Measurements from ENCODE around the gene MSI1.
A peak's percentile ranks its signal among the peaks of the same experiment; 100 is the strongest.

Gene MSI1

GRCh38 chr12:120331390-120331789 lies 37.6 kb downstream of the MSI1 start:
- Histone ChIP-seq H3K4me2 (ENCODE audit: low read length) (no peak overlapping the region), H3K9me3 (ENCODE audit: control insufficient read depth, low read length) (no peaks in the 10 kb centered on the region), H3K36me3 (ENCODE audit: control insufficient read depth, insufficient read depth, low read length) (no peaks in the 10 kb centered on the region), H3K4me1 (no peaks in the 10 kb centered on the region), H3K4me3 (ENCODE audit: low read depth, low read length) (no peak overlapping the region), H3K9ac (no peak overlapping the region), H3K79me2 (no peaks in the 10 kb centered on the region), H3K27ac (no peak overlapping the region), H3K27me3 (ENCODE audit: control insufficient read depth, insufficient read depth, low read length) (no peaks in the 10 kb centered on the region), H2AFZ (no peak overlapping the region)
- TF ChIP-seq, protein P1, sequence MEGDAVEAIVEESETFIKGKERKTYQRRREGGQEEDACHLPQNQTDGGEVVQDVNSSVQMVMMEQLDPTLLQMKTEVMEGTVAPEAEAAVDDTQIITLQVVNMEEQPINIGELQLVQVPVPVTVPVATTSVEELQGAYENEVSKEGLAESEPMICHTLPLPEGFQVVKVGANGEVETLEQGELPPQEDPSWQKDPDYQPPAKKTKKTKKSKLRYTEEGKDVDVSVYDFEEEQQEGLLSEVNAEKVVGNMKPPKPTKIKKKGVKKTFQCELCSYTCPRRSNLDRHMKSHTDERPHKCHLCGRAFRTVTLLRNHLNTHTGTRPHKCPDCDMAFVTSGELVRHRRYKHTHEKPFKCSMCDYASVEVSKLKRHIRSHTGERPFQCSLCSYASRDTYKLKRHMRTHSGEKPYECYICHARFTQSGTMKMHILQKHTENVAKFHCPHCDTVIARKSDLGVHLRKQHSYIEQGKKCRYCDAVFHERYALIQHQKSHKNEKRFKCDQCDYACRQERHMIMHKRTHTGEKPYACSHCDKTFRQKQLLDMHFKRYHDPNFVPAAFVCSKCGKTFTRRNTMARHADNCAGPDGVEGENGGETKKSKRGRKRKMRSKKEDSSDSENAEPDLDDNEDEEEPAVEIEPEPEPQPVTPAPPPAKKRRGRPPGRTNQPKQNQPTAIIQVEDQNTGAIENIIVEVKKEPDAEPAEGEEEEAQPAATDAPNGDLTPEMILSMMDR (IDR thresholded peaks at IDR 0.05) = no peak

GRCh38 chr12:120328228-120328627 lies 40.7 kb downstream of the MSI1 start:
- H3K79me2 ChIP-seq = no peaks in the 10 kb centered on the region
- H3K4me2 ChIP-seq (ENCODE audit: low read length) = no peak overlapping the region
- no peak overlapping the region for H3K27ac ChIP-seq
- no peak overlapping the region for H3K9ac ChIP-seq
- no peaks in the 10 kb centered on the region for H3K36me3 ChIP-seq (ENCODE audit: control insufficient read depth, insufficient read depth, low read length)
- no peak overlapping the region for H2AFZ ChIP-seq
- TF ChIP-seq, protein P1 (IDR thresholded peaks at IDR 0.05) = no peak
- no peak overlapping the region for H3K4me3 ChIP-seq (ENCODE audit: low read depth, low read length)
- no peaks in the 10 kb centered on the region for H3K4me1 ChIP-seq
- H3K9me3 ChIP-seq (ENCODE audit: control insufficient read depth, low read length) = no peaks in the 10 kb centered on the region
- H3K27me3 ChIP-seq (ENCODE audit: control insufficient read depth, insufficient read depth, low read length) = no peaks in the 10 kb centered on the region

- no peaks in the 10 kb centered on the region for H3K36me3 ChIP-seq (ENCODE audit: control insufficient read depth, insufficient read depth, low read length)
- H2AFZ ChIP-seq = peak within 1 kb of the TSS; percentile 42
- H3K9ac ChIP-seq = no peak within 1 kb of the TSS
- H3K27ac ChIP-seq = no peak within 1 kb of the TSS
- no peaks in the 10 kb centered on the region for H3K79me2 ChIP-seq
- H3K4me3 ChIP-seq (ENCODE audit: low read depth, low read length) = no peak within 1 kb of the TSS
- no peaks in the 10 kb centered on the region for H3K27me3 ChIP-seq (ENCODE audit: control insufficient read depth, insufficient read depth, low read length)
- no peaks in the 10 kb centered on the region for H3K4me1 ChIP-seq
- H3K4me2 ChIP-seq (ENCODE audit: low read length) = no peak within 1 kb of the TSS
- no peaks in the 10 kb centered on the region for H3K9me3 ChIP-seq (ENCODE audit: control insufficient read depth, low read length)
- TF ChIP-seq, protein P1 (IDR thresholded peaks at IDR 0.05) = no peak
Observed at GRCh38 chr12:120327593-120327992, 41.4 kb downstream of the MSI1 start, which contains the start of gene PLA2G1B. Gene PLA2G1B (minus strand): TSS chr12:120327779. CDS start chr12:120327753, 26 bp downstream.

GRCh38 chr12:120324841-120325417 lies 44.0 kb downstream of the MSI1 start:
- no peak overlapping the region for H3K9ac ChIP-seq
- H3K79me2 ChIP-seq = no peaks in the 10 kb centered on the region
- H3K27me3 ChIP-seq (ENCODE audit: control insufficient read depth, insufficient read depth, low read length) = no peaks in the 10 kb centered on the region
- peak overlapping the region; percentile 93 for H2AFZ ChIP-seq
- no peaks in the 10 kb centered on the region for H3K4me1 ChIP-seq
- no peak overlapping the region for H3K4me3 ChIP-seq (ENCODE audit: low read depth, low read length)
- H3K4me2 ChIP-seq (ENCODE audit: low read length) = peak overlapping the region; percentile 75
- H3K27ac ChIP-seq = no peak overlapping the region
- TF ChIP-seq, protein P1 (IDR thresholded peaks at IDR 0.05) = no peak
- no peaks in the 10 kb centered on the region for H3K36me3 ChIP-seq (ENCODE audit: control insufficient read depth, insufficient read depth, low read length)
- no peaks in the 10 kb centered on the region for H3K9me3 ChIP-seq (ENCODE audit: control insufficient read depth, low read length)

DNA sequence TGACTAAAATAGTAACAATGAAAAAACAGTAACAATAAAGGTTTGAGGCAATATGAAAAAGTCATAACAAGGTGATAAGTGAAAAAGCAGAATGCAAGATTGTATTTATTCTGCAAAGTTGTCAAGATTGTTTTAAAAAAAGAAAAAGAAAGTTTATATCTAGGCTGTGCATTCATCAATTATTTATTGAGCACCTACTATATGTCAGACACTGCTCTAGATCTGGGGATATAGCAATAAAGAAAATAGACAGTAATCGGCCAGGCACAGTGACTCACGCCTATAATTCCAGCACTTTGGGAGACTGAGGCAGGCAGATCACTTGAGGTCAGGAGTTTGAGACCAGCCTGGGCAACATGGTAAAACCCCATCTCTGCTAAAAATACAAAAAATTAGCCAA lies 45.2 kb downstream of the MSI1 start:
- Histone ChIP-seq H3K36me3 (ENCODE audit: control insufficient read depth, insufficient read depth, low read length) (no peaks in the 10 kb centered on the region), H2AFZ (no peak overlapping the region), H3K4me3 (ENCODE audit: low read depth, low read length) (no peak overlapping the region), H3K9me3 (ENCODE audit: control insufficient read depth, low read length) (no peaks in the 10 kb centered on the region), H3K27me3 (ENCODE audit: control insufficient read depth, insufficient read depth, low read length) (no peaks in the 10 kb centered on the region), H3K27ac (no peak overlapping the region), H3K4me2 (ENCODE audit: low read length) (no peak overlapping the region), H3K79me2 (no peaks in the 10 kb centered on the region), H3K4me1 (no peaks in the 10 kb centered on the region), H3K9ac (no peak overlapping the region)
- TF ChIP-seq, protein P1 (IDR thresholded peaks at IDR 0.05) = no peak
